Smooth muscle cell (in vitro differentiated cells): ENCODE data around the gene LYZ. TPM values are rescaled to one million over a fixed set of nuclear protein-coding genes. Genes with fewer than 3 reads are reported as not detected.

ENCODE experiments used
- DNase-seq: peaks from one replicate; lab custom pipeline; 2025; ENCODE audit not compliant: unreplicated experiment; lab: John Stamatoyannopoulos, UW
- H2AFZ ChIP-seq: fragments of 200-600 bp; sonication (generic); 2 replicates; pipeline ENCODE4 v1.6.0; 2016; ENCODE audit warnings: antibody characterized with exemption, low read depth, mild to moderate bottlenecking
- H3F3A ChIP-seq: fragments of 200-600 bp; sonication (generic); 2 replicates; pipeline ENCODE4 v1.6.0; 2017; ENCODE audit warnings: antibody characterized with exemption, low read depth
- H3K27ac ChIP-seq: fragments of 200-600 bp; sonication (generic); 2 replicates; pipeline ENCODE4 v1.5.1; 2016; ENCODE audit warnings: low read depth, mild to moderate bottlenecking
- H3K27me3 ChIP-seq: fragments of 200-600 bp; sonication (generic); 2 replicates; pipeline ENCODE4 v1.6.1; 2016; ENCODE audit warnings: low read depth, mild to moderate bottlenecking
- H3K36me3 ChIP-seq: fragments of 200-600 bp; sonication (generic); 2 replicates; pipeline ENCODE4 v1.5.1; 2016; ENCODE audit warnings: low read depth
- H3K4me1 ChIP-seq: fragments of 200-600 bp; sonication (generic); 2 replicates; pipeline ENCODE4 v1.5.1; 2016; ENCODE audit warnings: low read depth
- H3K4me2 ChIP-seq: fragments of 200-600 bp; sonication (generic); 2 replicates; pipeline ENCODE4 v1.6.0; 2016; ENCODE audit warnings: mild to moderate bottlenecking
- H3K4me3 ChIP-seq: fragments of 200-600 bp; sonication (generic); 2 replicates; pipeline ENCODE4 v1.5.1; 2016; ENCODE audit warnings: mild to moderate bottlenecking
- H3K79me2 ChIP-seq: fragments of 200-600 bp; sonication (generic); 2 replicates; pipeline ENCODE4 v1.6.0; 2016; ENCODE audit warnings: low read depth, mild to moderate bottlenecking
- H3K9ac ChIP-seq: fragments of 200-600 bp; sonication (generic); 2 replicates; pipeline ENCODE4 v1.6.0; 2016; ENCODE audit warnings: low read depth
- H3K9me3 ChIP-seq: fragments of 200-600 bp; sonication (generic); replicated peaks from 2 replicates; pipeline ENCODE4 v1.5.1; 2016; ENCODE audit warnings: low read depth
- H4K20me1 ChIP-seq: fragments of 200-600 bp; sonication (generic); 2 replicates; pipeline ENCODE4 v1.6.0; 2016; ENCODE audit warnings: low read depth
- WGBS: methylation state at CpG from one replicate; pipeline ENCODE4 v1.1.7; 2016; ENCODE audit warnings: low lambda C conversion rate; 5-methylcytosine and 5-hydroxymethylcytosine counted together
- polyA plus RNA-seq: library from polyadenylated mRNA; unstranded; fragments of >200 nt; fragmentation: Nextera tagmentation; extraction: Ambion mirVana; gene quantifications from 2 replicates; pipeline ENCODE4 v1.2.1, GENCODE V29; 2016
- total RNA-seq: library from RNA; depleted of rRNA; stranded (reverse); fragments of >200 nt; gene quantifications from 2 replicates; pipeline ENCODE4 v1.2.3, GENCODE V29; 2014
- TF ChIP-seq, protein P1 (sequence below): fragments of 200-600 bp; sonication (generic); IDR thresholded peaks from 2 replicates; pipeline ENCODE4 v1.5.1; 2017; ENCODE audit warnings: borderline replicate concordance, mild to moderate bottlenecking, antibody characterized with exemption; ENCODE audit not compliant: insufficient read depth, poor library complexity, severe bottlenecking

Gene LYZ
- total and polyA plus RNA-seq, 2 experiments from 2014 or later: not detected

DNA sequence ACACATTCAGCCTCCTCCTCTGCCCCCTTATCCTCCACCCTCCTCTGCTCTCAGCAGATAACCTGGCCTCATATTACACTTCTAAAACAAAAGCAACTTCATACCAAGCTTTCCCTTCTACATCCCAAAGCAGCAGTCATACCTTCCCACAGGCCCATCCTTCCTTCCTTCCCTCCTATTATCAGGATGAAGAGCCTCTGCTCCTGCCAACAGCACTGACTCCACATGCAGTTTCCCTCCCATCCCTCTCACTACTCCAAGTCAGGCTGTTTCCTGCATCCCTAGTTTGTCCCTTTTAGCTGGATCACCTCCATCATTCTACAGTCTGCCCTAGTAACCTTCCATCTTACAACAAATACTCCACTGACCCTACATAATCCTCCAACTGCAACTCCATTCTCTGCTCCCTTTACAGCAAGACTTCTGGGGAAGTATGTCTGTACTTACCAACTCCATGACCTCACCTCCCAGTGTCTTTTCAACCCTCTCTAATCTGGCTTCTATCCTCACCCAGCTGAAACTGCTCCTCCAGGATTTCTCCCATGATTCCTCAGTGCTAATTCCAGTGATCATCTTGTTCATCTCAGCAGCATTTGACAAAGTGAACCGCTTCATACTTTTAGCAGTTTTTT lies 6.5 kb downstream of the LYZ start:
- no peak overlapping the region for H3K9ac ChIP-seq
- WGBS: 76% methylated on average over 1 of the region's 1 CpG
- H4K20me1 ChIP-seq: no peaks in the 10 kb centered on the region
- H3K79me2 ChIP-seq: no peaks in the 10 kb centered on the region
- no peaks in the 10 kb centered on the region for H3K9me3 ChIP-seq
- H3F3A ChIP-seq: peaks cover 8% of the 10 kb centered on the region
- peak overlapping the region; percentile 41 for H2AFZ ChIP-seq
- no peak overlapping the region for H3K4me2 ChIP-seq
- TF ChIP-seq, protein P1, sequence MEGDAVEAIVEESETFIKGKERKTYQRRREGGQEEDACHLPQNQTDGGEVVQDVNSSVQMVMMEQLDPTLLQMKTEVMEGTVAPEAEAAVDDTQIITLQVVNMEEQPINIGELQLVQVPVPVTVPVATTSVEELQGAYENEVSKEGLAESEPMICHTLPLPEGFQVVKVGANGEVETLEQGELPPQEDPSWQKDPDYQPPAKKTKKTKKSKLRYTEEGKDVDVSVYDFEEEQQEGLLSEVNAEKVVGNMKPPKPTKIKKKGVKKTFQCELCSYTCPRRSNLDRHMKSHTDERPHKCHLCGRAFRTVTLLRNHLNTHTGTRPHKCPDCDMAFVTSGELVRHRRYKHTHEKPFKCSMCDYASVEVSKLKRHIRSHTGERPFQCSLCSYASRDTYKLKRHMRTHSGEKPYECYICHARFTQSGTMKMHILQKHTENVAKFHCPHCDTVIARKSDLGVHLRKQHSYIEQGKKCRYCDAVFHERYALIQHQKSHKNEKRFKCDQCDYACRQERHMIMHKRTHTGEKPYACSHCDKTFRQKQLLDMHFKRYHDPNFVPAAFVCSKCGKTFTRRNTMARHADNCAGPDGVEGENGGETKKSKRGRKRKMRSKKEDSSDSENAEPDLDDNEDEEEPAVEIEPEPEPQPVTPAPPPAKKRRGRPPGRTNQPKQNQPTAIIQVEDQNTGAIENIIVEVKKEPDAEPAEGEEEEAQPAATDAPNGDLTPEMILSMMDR: no peak
- no peak overlapping the region for H3K4me3 ChIP-seq
- H3K27me3 ChIP-seq: no peaks in the 10 kb centered on the region
- peaks cover 5% of the 10 kb centered on the region for H3K4me1 ChIP-seq
- no peak for DNase-seq
- no peaks in the 10 kb centered on the region for H3K36me3 ChIP-seq
- H3K27ac ChIP-seq: no peak overlapping the region

- 76% methylated on average over 2 of the region's 2 CpGs for WGBS
- no peaks in the 10 kb centered on the region for H3K9me3 ChIP-seq
- H3K79me2 ChIP-seq: peaks cover 3% of the 10 kb centered on the region
- H3K4me3 ChIP-seq: no peak overlapping the region
- no peak overlapping the region for H3K9ac ChIP-seq
- no peaks in the 10 kb centered on the region for H4K20me1 ChIP-seq
- H2AFZ ChIP-seq: no peak overlapping the region
- no peaks in the 10 kb centered on the region for H3K36me3 ChIP-seq
- no peak overlapping the region for H3K4me2 ChIP-seq
- peaks cover 5% of the 10 kb centered on the region for H3K4me1 ChIP-seq
- no peak for DNase-seq
- no peaks in the 10 kb centered on the region for H3K27me3 ChIP-seq
- TF ChIP-seq, protein P1: no peak
- H3K27ac ChIP-seq: no peak overlapping the region
- H3F3A ChIP-seq: peaks cover 8% of the 10 kb centered on the region
These were observed 7.3 kb downstream of the LYZ start for GRCh38 chr12:69355363-69356028.

GRCh38 chr12:69359531-69360347 lies 11.6 kb downstream of the LYZ start, which contains the start of gene YEATS4:
Gene YEATS4, plus strand, starts transcription at chr12:69359743. Its CDS starts 230 bp downstream, at chr12:69359973.
- no peaks in the 10 kb centered on the region for H4K20me1 ChIP-seq
- TF ChIP-seq, protein P1: no peak

More at GRCh38 chr12:69359531-69360347, 11.6 kb downstream of the LYZ start, which contains the start of gene YEATS4:
- WGBS: under 1% methylated on average over 68 of the region's 70 CpGs
- Histone ChIP-seq H3F3A (peaks cover 8% of the 10 kb centered on the region), H3K4me1 (peaks cover 5% of the 10 kb centered on the region), H3K9ac (peak within 1 kb of the TSS; percentile 82), H3K36me3 (peaks cover 6% of the 10 kb centered on the region), H3K27ac (peak within 1 kb of the TSS; percentile 87), H3K4me2 (peak within 1 kb of the TSS; percentile 84), H3K9me3 (no peaks in the 10 kb centered on the region), H3K4me3 (peak within 1 kb of the TSS; percentile 81), H3K79me2 (peaks cover 28% of the 10 kb centered on the region), H3K27me3 (no peaks in the 10 kb centered on the region), H2AFZ (peak within 1 kb of the TSS; percentile 87)
- peak; percentile 65 for DNase-seq
